OCI-LY1 (cell line): ENCODE measurements around the gene STK32B.

Experiments used
- H2AFZ ChIP-seq: fragments of 200-600 bp; sonication (generic), shearing (Covaris generic); 2 replicates; pipeline ENCODE4 v1.6.0; 2014; ENCODE audit warnings: antibody characterized with exemption, mild to moderate bottlenecking, low read length
- H3F3A ChIP-seq: fragments of 200-600 bp; sonication (generic), shearing (Covaris generic); 2 replicates; pipeline ENCODE4 v1.6.0; 2014; ENCODE audit warnings: mild to moderate bottlenecking, antibody characterized with exemption, low read length, moderate library complexity; ENCODE audit not compliant: insufficient read depth
- H3K27ac ChIP-seq: fragments of 200-600 bp; sonication (generic); 2 replicates; pipeline ENCODE4 v1.5.1; 2014; ENCODE audit warnings: low read length, mixed run types, mild to moderate bottlenecking, low read depth; ENCODE audit not compliant: poor library complexity, severe bottlenecking
- H3K27me3 ChIP-seq: fragments of 200-600 bp; sonication (generic); 2 replicates; pipeline ENCODE4 v1.6.0; 2014; ENCODE audit warnings: antibody characterized with exemption, mild to moderate bottlenecking, low read length, moderate library complexity; ENCODE audit not compliant: insufficient read depth
- H3K36me3 ChIP-seq: fragments of 200-600 bp; sonication (generic); 2 replicates; pipeline ENCODE4 v1.6.1; 2014; ENCODE audit warnings: mild to moderate bottlenecking, antibody characterized with exemption, low read length, moderate library complexity, mixed read lengths; ENCODE audit not compliant: insufficient read depth
- H3K4me1 ChIP-seq: fragments of 200-600 bp; sonication (generic); 2 replicates; pipeline ENCODE4 v1.5.1; 2014; ENCODE audit warnings: mild to moderate bottlenecking, low read length, moderate library complexity; ENCODE audit not compliant: insufficient read depth, severe bottlenecking
- H3K4me2 ChIP-seq: fragments of 200-600 bp; sonication (generic), shearing (Covaris generic); 2 replicates; pipeline ENCODE4 v1.6.1; 2014; ENCODE audit warnings: low read length
- H3K4me3 ChIP-seq: fragments of 200-600 bp; sonication (generic); 2 replicates; pipeline ENCODE4 v1.5.1; 2014; ENCODE audit warnings: low read length, low read depth, mild to moderate bottlenecking, mixed read lengths; ENCODE audit not compliant: poor library complexity, severe bottlenecking
- H3K79me2 ChIP-seq: fragments of 200-600 bp; shearing (Covaris generic); 2 replicates; pipeline ENCODE4 v1.6.1; 2016; ENCODE audit warnings: mixed run types, low read length, mixed read lengths; ENCODE audit not compliant: insufficient read depth
- H3K9ac ChIP-seq: fragments of 200-600 bp; sonication (generic), shearing (Covaris generic); 2 replicates; pipeline ENCODE4 v1.6.1; 2014; ENCODE audit warnings: mild to moderate bottlenecking, low read length, mixed read lengths
- H3K9me2 ChIP-seq: fragments of 200-600 bp; sonication (generic), shearing (Covaris generic); 2 replicates; pipeline ENCODE4 v1.6.1; 2014; ENCODE audit warnings: low read depth, mild to moderate bottlenecking, low read length, mixed read lengths
- H3K9me3 ChIP-seq: fragments of 200-600 bp; shearing (Covaris generic); 2 replicates; pipeline ENCODE4 v1.6.1; 2014; ENCODE audit warnings: low read length, mixed read lengths
- H4K20me1 ChIP-seq: fragments of 200-600 bp; sonication (generic), shearing (Covaris generic); 2 replicates; pipeline ENCODE4 v1.6.0; 2016; ENCODE audit warnings: mild to moderate bottlenecking, low read length; ENCODE audit not compliant: insufficient read depth
- EZH2 ChIP-seq: fragments of 200-600 bp; sonication (generic), shearing (Covaris generic); IDR thresholded peaks from 2 replicates; pipeline ENCODE4 v1.8.0; 2017; ENCODE audit warnings: borderline replicate concordance, mixed run types, mild to moderate bottlenecking, antibody characterized with exemption, low read length, moderate library complexity, mixed read lengths
- TF ChIP-seq, protein P1 (sequence below): fragments of 200-600 bp; sonication (generic), shearing (Covaris generic); IDR thresholded peaks from 2 replicates; pipeline ENCODE4 v1.5.1; 2017; ENCODE audit warnings: mild to moderate bottlenecking, antibody characterized with exemption, low read length, moderate library complexity, mixed read lengths

The STK32B gene

DNA sequence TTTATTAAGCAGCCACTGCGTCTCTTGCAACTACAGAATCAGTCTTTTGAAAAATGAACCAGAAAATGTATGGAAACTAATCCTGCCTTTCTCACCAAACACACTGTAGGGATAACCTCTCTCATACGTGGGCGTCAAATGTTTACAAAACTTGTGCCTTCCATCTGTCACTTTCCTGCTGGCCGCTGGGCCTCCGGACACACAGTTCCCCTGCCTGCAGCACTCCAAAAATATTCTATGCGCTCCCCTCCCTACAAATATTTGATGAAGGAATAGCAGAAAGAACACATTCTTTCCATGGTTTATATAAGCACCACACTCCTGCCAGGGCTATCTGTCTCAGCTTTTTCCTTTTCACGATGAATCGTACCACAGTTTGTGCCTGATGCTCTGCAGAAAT is 17.1 kb upstream of the STK32B start:
- Histone ChIP-seq H3K36me3 (no peaks in the 10 kb centered on the region), H3K27ac (peak overlapping the region; percentile 41), H3K9ac (no peak overlapping the region), H2AFZ (no peak overlapping the region), H3K4me2 (no peak overlapping the region), H3K27me3 (no peaks in the 10 kb centered on the region), H3K4me3 (no peak overlapping the region), H3K9me3 (no peaks in the 10 kb centered on the region), H3F3A (no peaks in the 10 kb centered on the region), H3K9me2 (no peaks in the 10 kb centered on the region), H3K4me1 (peaks cover 24% of the 10 kb centered on the region), H4K20me1 (no peaks in the 10 kb centered on the region), H3K79me2 (no peaks in the 10 kb centered on the region)
- TF ChIP-seq, protein P1, sequence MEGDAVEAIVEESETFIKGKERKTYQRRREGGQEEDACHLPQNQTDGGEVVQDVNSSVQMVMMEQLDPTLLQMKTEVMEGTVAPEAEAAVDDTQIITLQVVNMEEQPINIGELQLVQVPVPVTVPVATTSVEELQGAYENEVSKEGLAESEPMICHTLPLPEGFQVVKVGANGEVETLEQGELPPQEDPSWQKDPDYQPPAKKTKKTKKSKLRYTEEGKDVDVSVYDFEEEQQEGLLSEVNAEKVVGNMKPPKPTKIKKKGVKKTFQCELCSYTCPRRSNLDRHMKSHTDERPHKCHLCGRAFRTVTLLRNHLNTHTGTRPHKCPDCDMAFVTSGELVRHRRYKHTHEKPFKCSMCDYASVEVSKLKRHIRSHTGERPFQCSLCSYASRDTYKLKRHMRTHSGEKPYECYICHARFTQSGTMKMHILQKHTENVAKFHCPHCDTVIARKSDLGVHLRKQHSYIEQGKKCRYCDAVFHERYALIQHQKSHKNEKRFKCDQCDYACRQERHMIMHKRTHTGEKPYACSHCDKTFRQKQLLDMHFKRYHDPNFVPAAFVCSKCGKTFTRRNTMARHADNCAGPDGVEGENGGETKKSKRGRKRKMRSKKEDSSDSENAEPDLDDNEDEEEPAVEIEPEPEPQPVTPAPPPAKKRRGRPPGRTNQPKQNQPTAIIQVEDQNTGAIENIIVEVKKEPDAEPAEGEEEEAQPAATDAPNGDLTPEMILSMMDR, result no peak
- no peak for TF ChIP-seq EZH2

DNA sequence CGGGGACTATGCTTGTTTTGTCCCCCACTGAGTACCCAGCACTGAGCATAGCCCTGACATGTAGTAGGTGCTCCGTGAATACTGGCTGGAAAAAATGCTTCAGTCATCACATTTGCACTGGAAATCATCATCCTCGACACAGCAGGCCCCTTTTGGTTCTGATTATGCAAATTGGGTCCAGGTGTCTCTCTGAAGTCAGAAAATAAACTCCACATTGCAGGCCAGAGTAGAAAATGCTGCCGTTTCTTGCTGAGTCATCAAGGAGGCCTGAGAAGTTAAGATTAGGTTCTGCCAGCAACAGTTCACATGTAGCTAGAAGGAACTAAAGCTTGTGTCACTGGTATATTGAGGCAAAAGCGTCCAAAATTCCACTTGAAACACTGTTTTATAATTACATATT is 15.0 kb upstream of the STK32B start:
- Histone ChIP-seq H3K9me2 (no peaks in the 10 kb centered on the region), H2AFZ (no peak overlapping the region), H3K27ac (peak overlapping the region; percentile 32), H3K4me1 (peaks cover 24% of the 10 kb centered on the region), H3F3A (no peaks in the 10 kb centered on the region), H3K9ac (no peak overlapping the region), H3K4me3 (no peak overlapping the region), H3K9me3 (no peaks in the 10 kb centered on the region), H3K36me3 (no peaks in the 10 kb centered on the region), H3K79me2 (no peaks in the 10 kb centered on the region), H3K4me2 (no peak overlapping the region), H3K27me3 (no peaks in the 10 kb centered on the region), H4K20me1 (no peaks in the 10 kb centered on the region)
- TF ChIP-seq EZH2, result no peak
- TF ChIP-seq, protein P1, result no peak

DNA sequence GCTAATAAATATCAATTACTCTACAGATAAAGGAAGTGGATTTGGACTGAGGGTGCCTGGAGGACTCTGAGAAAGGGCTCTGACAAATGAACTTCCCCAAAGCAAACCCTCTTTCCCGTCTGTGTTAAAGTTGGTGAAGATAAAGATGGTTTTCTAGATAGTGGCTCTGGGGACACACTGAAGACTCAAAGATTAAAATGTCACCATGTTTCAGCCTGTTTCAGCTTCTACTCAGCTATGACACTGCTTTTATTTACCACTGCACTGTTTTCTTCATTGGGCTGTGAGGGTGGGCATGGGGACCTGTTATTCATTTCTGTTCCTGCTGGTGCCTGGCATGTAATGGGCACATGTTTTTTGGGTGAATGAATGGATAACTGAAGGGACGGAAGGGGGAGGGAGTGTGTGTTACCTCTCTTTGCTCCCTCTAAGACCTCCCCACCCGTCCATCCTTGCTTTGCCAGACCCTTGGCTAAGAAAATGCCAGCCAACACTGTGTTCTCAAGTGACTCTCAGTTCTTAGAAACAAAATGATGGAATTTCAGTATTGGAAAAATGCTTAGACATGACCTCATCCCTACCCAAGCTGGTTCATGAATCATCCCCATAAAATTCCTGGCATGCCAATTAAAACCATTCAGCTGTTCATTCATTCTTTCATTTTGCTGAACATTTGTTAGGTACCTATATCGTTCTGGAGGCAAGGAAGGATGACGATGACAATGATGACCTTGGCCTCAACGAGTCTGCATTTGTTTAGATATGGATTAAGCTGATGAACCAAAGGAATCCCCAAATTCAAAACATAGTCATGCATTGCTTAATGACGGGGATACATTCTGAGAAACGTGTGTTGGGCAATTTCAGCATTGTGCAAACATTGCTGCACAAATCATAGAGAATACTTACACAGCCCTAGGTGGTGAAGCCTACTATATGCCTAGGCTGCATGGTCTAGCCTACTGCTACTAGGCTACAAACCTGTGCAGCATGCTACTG is 13.4 kb upstream of the STK32B start:
- no peaks in the 10 kb centered on the region for H3K9me2 ChIP-seq
- H3K27me3 ChIP-seq, result no peaks in the 10 kb centered on the region
- H3K4me1 ChIP-seq, result peaks cover 22% of the 10 kb centered on the region
- no peaks in the 10 kb centered on the region for H3K9me3 ChIP-seq
- H3K79me2 ChIP-seq, result no peaks in the 10 kb centered on the region
- H3K4me3 ChIP-seq, result no peak overlapping the region
- H3F3A ChIP-seq, result no peaks in the 10 kb centered on the region
- H2AFZ ChIP-seq, result no peak overlapping the region
- no peak overlapping the region for H3K27ac ChIP-seq
- H3K9ac ChIP-seq, result no peak overlapping the region
- H3K36me3 ChIP-seq, result no peaks in the 10 kb centered on the region
- no peaks in the 10 kb centered on the region for H4K20me1 ChIP-seq
- TF ChIP-seq, protein P1, result no peak
- H3K4me2 ChIP-seq, result no peak overlapping the region
